HG02973 (cell line): ENCODE results near the gene HBA1.
"Not testable (repeated sequence)": the region's sequence is repeated elsewhere in the genome, so short reads cannot be mapped to it uniquely, and the experiment has no call there.

Experiments
- ATAC-seq: cut with Tn5 transposase; IDR thresholded peaks from one replicate; pipeline ENCODE4 v1.9.1; 2021; ENCODE audit warnings: moderate library complexity; ENCODE audit not compliant: unreplicated experiment

HBA1 gene

DNA sequence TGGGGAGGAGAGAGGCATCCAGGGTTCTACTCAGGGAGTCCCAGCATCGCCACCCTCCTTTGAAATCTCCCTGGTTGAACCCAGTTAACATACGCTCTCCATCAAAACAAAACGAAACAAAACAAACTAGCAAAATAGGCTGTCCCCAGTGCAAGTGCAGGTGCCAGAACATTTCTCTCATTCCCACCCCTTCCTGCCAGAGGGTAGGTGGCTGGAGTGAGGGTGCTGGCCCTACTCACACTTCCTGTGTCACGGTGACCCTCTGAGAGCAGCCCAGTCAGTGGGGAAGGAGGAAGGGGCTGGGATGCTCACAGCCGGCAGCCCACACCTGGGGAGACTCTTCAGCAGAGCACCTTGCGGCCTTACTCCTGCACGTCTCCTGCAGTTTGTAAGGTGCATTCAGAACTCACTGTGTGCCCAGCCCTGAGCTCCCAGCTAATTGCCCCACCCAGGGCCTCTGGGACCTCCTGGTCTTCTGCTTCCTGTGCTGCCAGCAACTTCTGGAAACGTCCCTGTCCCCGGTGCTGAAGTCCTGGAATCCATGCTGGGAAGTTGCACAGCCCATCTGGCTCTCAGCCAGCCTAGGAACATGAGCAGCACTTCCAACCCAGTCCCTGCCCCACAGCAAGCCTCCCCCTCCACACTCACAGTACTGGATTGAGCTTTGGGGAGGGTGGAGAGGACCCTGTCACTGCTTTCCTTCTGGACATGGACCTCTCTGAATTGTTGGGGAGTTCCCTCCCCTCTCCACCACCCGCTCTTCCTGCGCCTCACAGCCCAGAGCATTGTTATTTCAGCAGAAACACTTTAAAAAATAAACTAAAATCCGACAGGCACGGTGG, 2.3 kb upstream of the HBA1 start:
- not testable (repeated sequence) for ATAC-seq

- ATAC-seq, result no peak
Measured at GRCh38 chr16:175011-175949, 1.2 kb upstream of the HBA1 start.

DNA sequence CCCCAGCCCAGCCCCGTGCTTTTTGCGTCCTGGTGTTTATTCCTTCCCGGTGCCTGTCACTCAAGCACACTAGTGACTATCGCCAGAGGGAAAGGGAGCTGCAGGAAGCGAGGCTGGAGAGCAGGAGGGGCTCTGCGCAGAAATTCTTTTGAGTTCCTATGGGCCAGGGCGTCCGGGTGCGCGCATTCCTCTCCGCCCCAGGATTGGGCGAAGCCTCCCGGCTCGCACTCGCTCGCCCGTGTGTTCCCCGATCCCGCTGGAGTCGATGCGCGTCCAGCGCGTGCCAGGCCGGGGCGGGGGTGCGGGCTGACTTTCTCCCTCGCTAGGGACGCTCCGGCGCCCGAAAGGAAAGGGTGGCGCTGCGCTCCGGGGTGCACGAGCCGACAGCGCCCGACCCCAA, 474 bp upstream of the HBA1 start:
- not testable (repeated sequence) for ATAC-seq

- ATAC-seq, result no peak
Measured at GRCh38 chr16:177394-177822, 928 bp downstream of the HBA1 start.

- ATAC-seq, result no peak
Measured at GRCh38 chr16:177981-178667, 1.6 kb downstream of the HBA1 start.

GRCh38 chr16:178668-179015, 2.2 kb downstream of the HBA1 start:
- no peak for ATAC-seq

DNA sequence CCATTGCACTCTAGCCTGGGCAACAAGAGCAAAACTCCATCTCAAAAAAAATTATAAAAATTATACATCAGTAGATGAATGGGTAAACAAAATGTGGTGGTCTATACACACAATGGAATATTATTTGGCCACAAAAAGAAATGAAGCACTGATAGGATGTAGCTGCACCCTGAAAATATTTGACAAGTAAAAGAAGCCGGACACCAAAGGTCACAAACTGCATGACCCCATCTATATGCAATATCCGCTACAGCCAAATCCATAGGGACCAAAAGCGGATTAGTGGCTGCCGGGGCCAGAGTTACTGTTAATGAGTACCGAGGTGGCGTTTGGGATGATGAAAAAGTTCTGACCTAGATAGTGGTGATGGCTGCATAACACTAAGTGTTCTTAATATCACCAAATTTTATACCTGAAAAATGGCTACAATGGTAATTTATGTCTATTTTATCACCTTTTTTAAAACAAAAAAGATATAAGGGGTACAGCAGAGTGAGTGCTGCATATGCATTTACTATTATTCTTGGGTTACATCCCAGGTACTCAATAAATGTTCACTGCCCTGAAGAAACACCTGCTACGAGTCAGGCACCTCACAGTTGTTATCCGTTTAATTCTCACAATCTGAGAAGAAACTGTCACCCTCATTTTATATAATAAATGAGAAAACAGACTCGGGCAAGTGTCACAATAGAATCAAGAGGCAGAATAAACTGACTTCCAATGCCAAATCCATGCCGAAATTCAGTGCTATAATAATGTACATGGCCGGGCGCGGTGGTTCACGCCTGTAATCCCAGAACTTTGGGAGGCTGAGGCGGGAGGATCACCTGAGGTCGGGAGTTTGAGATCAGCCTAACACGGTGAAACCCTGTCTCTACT, 3.0 kb downstream of the HBA1 start:
- ATAC-seq, result no peak

DNA sequence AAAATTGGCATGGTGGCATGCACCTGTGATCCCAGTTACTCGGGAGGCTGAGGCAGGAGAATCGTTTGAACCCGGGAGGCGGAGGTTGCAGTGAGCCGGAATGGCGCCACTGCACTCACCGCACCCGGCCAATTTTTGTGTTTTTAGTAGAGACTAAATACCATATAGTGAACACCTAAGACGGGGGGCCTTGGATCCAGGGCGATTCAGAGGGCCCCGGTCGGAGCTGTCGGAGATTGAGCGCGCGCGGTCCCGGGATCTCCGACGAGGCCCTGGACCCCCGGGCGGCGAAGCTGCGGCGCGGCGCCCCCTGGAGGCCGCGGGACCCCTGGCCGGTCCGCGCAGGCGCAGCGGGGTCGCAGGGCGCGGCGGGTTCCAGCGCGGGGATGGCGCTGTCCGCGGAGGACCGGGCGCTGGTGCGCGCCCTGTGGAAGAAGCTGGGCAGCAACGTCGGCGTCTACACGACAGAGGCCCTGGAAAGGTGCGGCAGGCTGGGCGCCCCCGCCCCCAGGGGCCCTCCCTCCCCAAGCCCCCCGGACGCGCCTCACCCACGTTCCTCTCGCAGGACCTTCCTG, 3.7 kb downstream of the HBA1 start, which contains the start of gene HBQ1:
Gene HBQ1 (plus strand): TSS at position 359 of the 575 bp plus-strand sequence. CDS start 28 bp downstream, at position 387.
- ATAC-seq, result no peak

DNA sequence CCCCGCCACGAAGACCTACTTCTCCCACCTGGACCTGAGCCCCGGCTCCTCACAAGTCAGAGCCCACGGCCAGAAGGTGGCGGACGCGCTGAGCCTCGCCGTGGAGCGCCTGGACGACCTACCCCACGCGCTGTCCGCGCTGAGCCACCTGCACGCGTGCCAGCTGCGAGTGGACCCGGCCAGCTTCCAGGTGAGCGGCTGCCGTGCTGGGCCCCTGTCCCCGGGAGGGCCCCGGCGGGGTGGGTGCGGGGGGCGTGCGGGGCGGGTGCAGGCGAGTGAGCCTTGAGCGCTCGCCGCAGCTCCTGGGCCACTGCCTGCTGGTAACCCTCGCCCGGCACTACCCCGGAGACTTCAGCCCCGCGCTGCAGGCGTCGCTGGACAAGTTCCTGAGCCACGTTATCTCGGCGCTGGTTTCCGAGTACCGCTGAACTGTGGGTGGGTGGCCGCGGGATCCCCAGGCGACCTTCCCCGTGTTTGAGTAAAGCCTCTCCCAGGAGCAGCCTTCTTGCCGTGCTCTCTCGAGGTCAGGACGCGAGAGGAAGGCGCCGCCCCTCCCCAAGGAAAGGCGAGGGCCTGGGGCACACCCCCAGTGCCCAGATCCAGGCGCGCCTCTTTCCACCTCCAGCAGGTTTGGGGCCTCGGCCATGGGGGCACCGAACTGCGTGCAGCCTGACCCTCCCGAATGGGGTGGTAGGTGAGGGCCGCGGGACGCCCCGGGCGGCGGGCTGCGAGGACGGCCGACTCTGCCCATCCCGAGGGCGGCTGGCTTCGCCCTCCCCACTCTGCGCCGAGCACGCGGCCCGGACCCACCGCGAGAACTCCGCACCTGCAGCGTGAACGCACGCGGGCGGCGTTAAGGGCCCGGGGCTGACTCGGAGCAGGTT, 4.4 kb downstream of the HBA1 start:
- ATAC-seq, result no peak

- no peak for ATAC-seq
Measured at GRCh38 chr16:181565-182021, 5.1 kb downstream of the HBA1 start.

- no peak for ATAC-seq
Measured at GRCh38 chr16:183005-183404, 6.5 kb downstream of the HBA1 start.

- no peak for ATAC-seq
Measured at GRCh38 chr16:185213-185612, 8.7 kb downstream of the HBA1 start.

GRCh38 chr16:185691-186090, 9.2 kb downstream of the HBA1 start:
- no peak for ATAC-seq

DNA sequence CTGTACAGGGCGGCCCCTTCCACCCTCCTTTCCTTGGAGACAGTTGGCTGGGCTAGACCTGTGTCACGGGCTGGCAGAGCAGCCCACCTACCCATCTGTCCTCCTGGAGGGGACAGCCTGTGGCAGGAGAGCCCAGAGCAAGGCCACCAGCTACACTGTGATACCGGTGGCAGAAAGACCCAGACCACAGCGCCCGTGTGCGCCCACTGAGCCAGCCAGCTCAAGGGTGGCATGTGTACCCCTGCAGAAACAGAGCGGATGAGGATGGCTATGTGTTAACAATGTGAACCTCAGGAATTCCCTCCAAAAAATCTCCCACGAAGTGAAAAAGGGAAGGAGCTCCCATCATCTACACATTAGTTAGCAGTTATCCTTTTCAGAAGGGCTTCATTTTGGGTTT, 10.8 kb downstream of the HBA1 start:
- ATAC-seq, result no peak

GRCh38 chr16:188674-189073, 12.2 kb downstream of the HBA1 start:
- ATAC-seq, result no peak

DNA sequence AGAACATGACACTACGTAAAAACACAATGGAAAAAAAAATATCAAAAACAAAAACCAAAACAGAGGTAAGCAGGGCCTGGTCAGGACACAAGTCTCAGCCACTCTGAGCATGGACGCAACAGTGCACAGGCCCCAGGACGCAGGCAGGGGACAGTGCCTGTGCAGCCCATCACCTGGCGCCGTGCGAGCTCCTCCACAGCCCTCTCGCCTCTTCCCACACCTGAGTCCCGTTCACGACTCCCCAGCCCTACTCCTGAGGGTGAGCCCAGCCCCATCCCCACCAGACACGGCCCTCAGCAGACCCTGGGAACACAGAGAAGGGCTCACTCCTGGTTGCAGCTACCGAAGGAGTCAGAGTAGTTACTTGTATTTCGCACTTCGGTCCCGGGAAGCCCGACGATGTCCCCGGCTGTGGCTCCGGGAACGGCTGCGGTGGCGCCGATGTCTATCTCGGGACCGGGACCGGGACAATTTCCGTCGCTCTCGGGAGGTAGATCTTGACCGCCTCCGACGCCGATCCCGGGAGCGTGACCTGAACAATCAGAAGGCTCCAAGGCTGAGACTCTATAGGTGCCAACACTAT, 13.2 kb downstream of the HBA1 start:
- ATAC-seq, result no peak

DNA sequence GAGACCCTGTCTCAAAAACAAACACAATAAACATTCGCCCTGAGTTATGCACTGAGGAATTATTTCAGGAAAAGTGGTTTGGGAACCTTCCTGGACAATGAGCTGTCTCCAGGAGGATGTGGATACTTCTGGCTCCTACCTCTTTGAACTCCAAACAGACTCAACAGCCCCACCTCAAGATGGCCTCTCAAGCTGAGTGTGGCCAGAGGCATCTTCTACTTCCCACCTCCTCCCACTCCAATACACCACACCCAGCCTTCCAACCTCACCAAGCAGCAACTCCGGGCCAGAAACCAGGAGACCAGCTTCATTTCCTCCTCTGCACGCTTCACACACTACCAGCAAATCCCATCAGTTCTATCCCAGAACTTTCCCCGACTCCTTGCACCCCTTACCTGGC, 15.4 kb downstream of the HBA1 start:
- ATAC-seq, result no peak

DNA sequence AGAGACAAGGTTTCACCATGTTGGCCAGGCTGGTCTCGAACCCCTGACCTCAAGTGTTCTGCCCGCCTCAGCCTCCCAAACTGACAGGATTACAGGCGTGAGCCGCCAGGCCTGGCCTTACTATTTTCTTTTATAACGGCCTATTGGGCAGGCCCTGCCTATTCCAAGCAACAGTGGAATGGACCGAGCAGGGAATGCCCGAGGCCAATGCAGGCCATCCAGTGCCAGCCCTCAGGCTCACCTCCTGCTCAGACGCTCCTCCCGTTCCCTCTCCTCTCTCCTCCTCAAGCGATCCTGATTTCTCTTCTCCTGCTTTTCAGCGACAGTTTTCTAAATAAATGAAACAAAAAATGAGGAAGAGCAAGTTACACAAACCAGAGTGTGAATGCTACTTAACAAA, 16.2 kb downstream of the HBA1 start:
- no peak for ATAC-seq
